T-helper 2 cell treated with Interferon-gamma antibody and Interleukin-4, amounts not matched to agents 5 μg/mL and 100 μg/mL, for 36 hours (primary cell): ENCODE measurements around the gene NT5DC2.

Experiments used
- DNase-seq: peaks from one replicate; pipeline ENCODE4 v3.0.0; 2021; ENCODE audit warnings: low spot score
- H3K27ac Mint-ChIP-seq: one replicate; pipeline ENCODE4 v1.8.0; 2021; ENCODE audit warnings: mild to moderate bottlenecking, mixed read lengths
- H3K27me3 Mint-ChIP-seq: one replicate; pipeline ENCODE4 v1.8.0; 2021; ENCODE audit warnings: low read depth, mixed read lengths
- H3K36me3 Mint-ChIP-seq: one replicate; pipeline ENCODE4 v1.8.0; 2021; ENCODE audit warnings: low read depth, mixed read lengths
- H3K4me1 Mint-ChIP-seq: one replicate; pipeline ENCODE4 v1.8.0; 2021; ENCODE audit warnings: low read depth, mixed read lengths
- H3K4me3 Mint-ChIP-seq: one replicate; pipeline ENCODE4 v1.8.0; 2022; ENCODE audit warnings: mild to moderate bottlenecking, moderate library complexity, mixed read lengths
- H3K9me3 Mint-ChIP-seq: one replicate; pipeline ENCODE4 v1.8.0; 2021; ENCODE audit warnings: mixed read lengths

Gene NT5DC2

DNA sequence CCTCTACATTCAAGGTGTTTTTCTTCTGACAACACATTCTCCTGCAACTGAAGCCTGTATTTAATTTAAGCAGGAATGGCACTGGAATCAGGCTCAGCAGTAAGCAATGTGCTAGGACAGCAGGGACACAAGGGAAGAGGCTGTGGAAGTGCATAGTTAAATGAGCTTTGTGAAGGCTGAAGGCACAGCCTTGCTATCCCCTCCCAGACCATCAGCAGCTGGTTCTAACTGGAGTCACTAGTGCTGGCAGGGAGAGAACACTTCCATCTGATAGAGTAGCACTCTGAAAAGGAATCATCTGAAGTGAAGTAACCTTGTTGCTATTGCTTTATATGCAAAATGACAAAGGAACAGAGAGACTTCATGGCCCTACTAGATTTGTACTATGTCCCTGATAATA is 17.5 kb upstream of the NT5DC2 start:
- H3K4me3 Mint-ChIP-seq: no peak overlapping the region
- no peaks in the 10 kb centered on the region for H3K9me3 Mint-ChIP-seq
- no peaks in the 10 kb centered on the region for H3K27me3 Mint-ChIP-seq
- H3K36me3 Mint-ChIP-seq: peaks cover 37% of the 10 kb centered on the region
- H3K27ac Mint-ChIP-seq: no peak overlapping the region
- peaks cover 12% of the 10 kb centered on the region for H3K4me1 Mint-ChIP-seq
- DNase-seq: no peak

GRCh38 chr3:52547143-52547542 is 13.5 kb upstream of the NT5DC2 start:
- H3K4me1 Mint-ChIP-seq: peaks cover 10% of the 10 kb centered on the region
- H3K27ac Mint-ChIP-seq: no peak overlapping the region
- DNase-seq: no peak
- H3K27me3 Mint-ChIP-seq: no peaks in the 10 kb centered on the region
- H3K4me3 Mint-ChIP-seq: no peak overlapping the region
- peaks cover 23% of the 10 kb centered on the region for H3K36me3 Mint-ChIP-seq
- H3K9me3 Mint-ChIP-seq: no peaks in the 10 kb centered on the region

- Mint-ChIP-seq H3K9me3 (no peaks in the 10 kb centered on the region), H3K27me3 (no peaks in the 10 kb centered on the region), H3K36me3 (peaks cover 24% of the 10 kb centered on the region), H3K4me1 (peaks cover 12% of the 10 kb centered on the region), H3K27ac (no peak overlapping the region), H3K4me3 (no peak overlapping the region)
- DNase-seq: no peak
Observed at GRCh38 chr3:52546111-52546901, 12.6 kb upstream of the NT5DC2 start.

DNA sequence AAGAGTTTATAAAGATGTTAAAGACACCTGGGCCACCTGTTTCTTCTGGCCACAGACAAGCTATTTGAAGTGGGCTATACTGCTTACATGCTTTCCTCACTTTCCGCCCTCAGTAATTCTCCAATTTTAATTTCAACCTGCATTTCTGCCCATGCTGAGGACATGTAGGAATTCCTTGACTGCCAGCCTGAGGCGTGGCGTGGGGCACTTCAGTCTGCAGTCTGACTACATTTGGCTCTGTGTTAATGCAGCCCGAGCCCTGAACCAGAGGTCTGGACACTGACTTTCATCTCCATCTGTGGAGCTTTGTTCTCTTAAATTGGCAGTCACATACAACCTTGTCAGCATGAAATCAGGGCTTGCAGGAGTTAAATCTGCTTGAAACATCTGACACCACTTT is 11.3 kb upstream of the NT5DC2 start:
- peaks cover 16% of the 10 kb centered on the region for H3K4me1 Mint-ChIP-seq
- no peaks in the 10 kb centered on the region for H3K27me3 Mint-ChIP-seq
- peaks cover 23% of the 10 kb centered on the region for H3K36me3 Mint-ChIP-seq
- no peak overlapping the region for H3K27ac Mint-ChIP-seq
- DNase-seq: no peak
- no peaks in the 10 kb centered on the region for H3K9me3 Mint-ChIP-seq
- no peak overlapping the region for H3K4me3 Mint-ChIP-seq

DNA sequence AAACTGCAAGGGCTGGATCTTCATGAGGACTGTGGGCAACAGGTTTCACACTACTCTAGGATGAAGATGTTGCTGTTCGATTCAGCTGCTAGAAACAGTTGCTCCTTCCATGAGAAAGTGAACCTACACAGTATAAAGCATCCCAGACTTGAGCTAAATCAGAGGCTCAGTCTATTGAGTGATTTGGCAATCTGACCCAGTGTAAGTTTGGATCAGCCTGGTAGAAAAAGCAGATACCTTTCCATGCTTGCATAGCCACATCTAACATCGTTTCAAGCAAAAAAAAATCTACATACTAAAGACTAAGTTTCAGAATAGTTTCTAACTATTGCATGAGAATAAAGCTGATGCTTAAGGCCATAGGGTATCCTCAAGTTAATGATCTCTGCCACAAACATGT is 7.4 kb upstream of the NT5DC2 start:
- Mint-ChIP-seq H3K27ac (no peak overlapping the region), H3K36me3 (peaks cover 28% of the 10 kb centered on the region)
- DNase-seq: no peak

DNA sequence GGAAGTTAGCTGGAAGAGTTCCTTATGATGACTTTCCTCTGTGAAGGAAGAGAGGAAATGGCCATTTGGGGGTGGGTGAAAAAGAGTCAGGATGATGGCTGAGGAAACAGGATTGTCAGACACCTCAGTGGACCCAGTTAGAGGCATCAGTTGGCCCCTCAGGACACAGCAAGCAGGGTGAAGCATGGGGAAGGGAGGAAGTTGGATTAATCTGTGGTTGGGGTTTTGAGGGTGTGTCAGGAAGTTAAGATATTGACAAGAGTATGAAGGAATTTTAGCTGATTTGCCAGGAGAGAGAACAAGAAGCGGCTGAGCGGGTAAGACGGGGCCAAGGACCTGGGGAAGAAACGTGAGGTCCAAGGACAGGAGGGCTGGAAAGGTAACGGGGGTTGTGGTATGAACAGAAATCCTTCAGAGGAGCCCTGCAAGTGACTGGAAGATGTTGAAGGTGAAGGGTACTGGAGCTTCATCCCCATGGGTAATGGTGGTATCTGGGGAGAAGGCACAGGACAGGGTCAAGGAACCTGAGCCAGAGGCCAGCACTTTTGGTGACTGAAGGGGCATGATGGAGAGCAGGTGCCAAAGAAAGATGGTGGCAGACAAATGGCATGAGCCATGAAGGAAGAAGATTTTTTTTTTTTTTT is 5.5 kb upstream of the NT5DC2 start:
- peaks cover 27% of the 10 kb centered on the region for H3K36me3 Mint-ChIP-seq
- H3K4me1 Mint-ChIP-seq: peaks cover 39% of the 10 kb centered on the region
- DNase-seq: no peak
- H3K27me3 Mint-ChIP-seq: no peaks in the 10 kb centered on the region
- H3K4me3 Mint-ChIP-seq: peak overlapping the region; percentile 68
- no peaks in the 10 kb centered on the region for H3K9me3 Mint-ChIP-seq
- peak overlapping the region; percentile 56 for H3K27ac Mint-ChIP-seq

More for the DNA sequence above, 7.4 kb upstream of the NT5DC2 start:
- H3K4me1 Mint-ChIP-seq: peaks cover 31% of the 10 kb centered on the region
- no peak overlapping the region for H3K4me3 Mint-ChIP-seq
- H3K9me3 Mint-ChIP-seq: no peaks in the 10 kb centered on the region
- no peaks in the 10 kb centered on the region for H3K27me3 Mint-ChIP-seq

- no peaks in the 10 kb centered on the region for H3K27me3 Mint-ChIP-seq
- peaks cover 37% of the 10 kb centered on the region for H3K4me1 Mint-ChIP-seq
- H3K9me3 Mint-ChIP-seq: no peaks in the 10 kb centered on the region
- peak overlapping the region; percentile 95 for H3K4me3 Mint-ChIP-seq
- H3K36me3 Mint-ChIP-seq: peaks cover 27% of the 10 kb centered on the region
- H3K27ac Mint-ChIP-seq: peak overlapping the region; percentile 96
- no peak for DNase-seq
Observed at GRCh38 chr3:52537726-52538421, 4.2 kb upstream of the NT5DC2 start.

DNA sequence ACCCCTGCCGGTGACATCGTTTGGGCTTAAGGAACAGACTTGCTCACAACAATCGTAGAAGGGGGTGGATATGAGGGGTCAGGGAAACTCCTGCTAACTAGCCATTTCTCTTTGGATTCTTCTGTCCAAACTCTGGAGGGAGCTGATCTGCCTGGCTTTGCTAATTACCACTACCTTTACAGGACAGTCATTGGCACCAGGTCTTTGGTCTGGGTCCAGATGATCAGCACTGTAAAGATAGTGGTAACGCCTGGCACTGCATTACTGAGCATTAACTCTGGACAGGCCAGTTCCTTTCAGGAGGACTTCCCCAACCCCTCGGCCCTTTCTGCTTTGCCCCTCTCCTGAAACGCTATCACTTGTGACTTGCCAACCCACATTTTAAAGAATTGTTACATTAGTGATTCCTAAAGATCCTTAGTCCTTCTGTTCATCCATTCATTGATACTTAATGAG is 3.5 kb upstream of the NT5DC2 start:
- Mint-ChIP-seq H3K4me1 (peaks cover 41% of the 10 kb centered on the region), H3K27ac (peak overlapping the region; percentile 96), H3K9me3 (no peaks in the 10 kb centered on the region), H3K4me3 (peak overlapping the region; percentile 95), H3K36me3 (peaks cover 27% of the 10 kb centered on the region), H3K27me3 (no peaks in the 10 kb centered on the region)
- no peak for DNase-seq

- peak within 1 kb of the TSS; percentile 95 for H3K4me3 Mint-ChIP-seq
- DNase-seq: peak; percentile 99
- H3K36me3 Mint-ChIP-seq: peaks cover 24% of the 10 kb centered on the region
- no peaks in the 10 kb centered on the region for H3K9me3 Mint-ChIP-seq
- peaks cover 41% of the 10 kb centered on the region for H3K4me1 Mint-ChIP-seq
- peak within 1 kb of the TSS; percentile 96 for H3K27ac Mint-ChIP-seq
- no peaks in the 10 kb centered on the region for H3K27me3 Mint-ChIP-seq
Observed at GRCh38 chr3:52536369-52537164, 2.9 kb upstream of the NT5DC2 start, which contains the start of gene UQCC5. Gene UQCC5, plus strand, starts transcription at chr3:52536605. Its CDS starts 151 bp downstream, at chr3:52536756.

DNA sequence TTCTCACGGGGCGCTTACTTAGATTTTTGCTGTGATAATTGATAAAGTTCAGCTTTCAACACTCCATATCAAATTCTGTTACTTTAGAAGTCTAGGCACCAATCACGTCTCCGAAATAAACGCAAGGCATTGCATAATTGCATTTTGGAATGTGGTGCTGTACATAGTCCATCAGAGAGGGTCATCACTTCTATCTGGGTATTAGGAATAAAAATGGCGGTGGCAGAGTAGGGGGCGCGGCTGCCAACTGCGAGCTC is 2.4 kb upstream of the NT5DC2 start:
- Mint-ChIP-seq H3K27ac (peak overlapping the region; percentile 76), H3K4me1 (peaks cover 38% of the 10 kb centered on the region), H3K36me3 (peaks cover 21% of the 10 kb centered on the region), H3K9me3 (no peaks in the 10 kb centered on the region), H3K4me3 (peak overlapping the region; percentile 95), H3K27me3 (no peaks in the 10 kb centered on the region)
- no peak for DNase-seq

DNA sequence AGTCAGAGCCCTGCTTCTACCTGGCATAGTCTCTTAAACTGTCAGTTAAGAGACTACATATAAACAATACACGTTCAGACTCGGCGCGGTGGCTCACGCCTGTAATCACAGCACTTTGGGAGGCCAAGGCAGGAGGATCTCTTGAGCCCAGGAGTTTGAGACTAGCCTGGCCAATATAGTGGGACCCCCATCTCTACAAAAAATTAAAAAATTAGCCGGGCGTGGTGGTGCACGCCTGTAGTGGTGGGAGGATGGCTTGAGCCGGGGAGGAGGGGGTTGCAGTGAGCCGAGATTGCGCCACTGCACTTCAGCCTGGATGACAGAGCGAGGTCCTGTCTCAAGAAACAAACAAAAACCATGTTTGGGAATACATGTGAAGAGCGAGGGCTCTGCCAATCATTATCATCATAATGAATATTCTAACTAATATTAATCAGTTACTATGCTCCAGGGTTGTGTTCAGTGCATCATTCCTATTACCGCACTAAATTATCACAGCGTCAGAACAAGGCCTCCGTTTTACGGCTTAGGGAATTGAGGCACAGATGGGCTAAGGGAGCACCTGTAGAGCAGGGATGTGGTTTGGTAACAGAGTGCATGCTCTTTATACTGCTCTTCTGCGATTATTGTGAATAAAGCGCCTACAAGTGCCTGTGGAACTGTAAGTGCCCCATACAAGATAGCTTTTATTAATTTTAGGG is 1.9 kb upstream of the NT5DC2 start:
- no peak for DNase-seq
- Mint-ChIP-seq H3K4me1 (peaks cover 37% of the 10 kb centered on the region), H3K27ac (peak overlapping the region; percentile 76), H3K9me3 (no peaks in the 10 kb centered on the region), H3K27me3 (no peaks in the 10 kb centered on the region), H3K36me3 (peaks cover 20% of the 10 kb centered on the region), H3K4me3 (peak overlapping the region; percentile 95)

DNA sequence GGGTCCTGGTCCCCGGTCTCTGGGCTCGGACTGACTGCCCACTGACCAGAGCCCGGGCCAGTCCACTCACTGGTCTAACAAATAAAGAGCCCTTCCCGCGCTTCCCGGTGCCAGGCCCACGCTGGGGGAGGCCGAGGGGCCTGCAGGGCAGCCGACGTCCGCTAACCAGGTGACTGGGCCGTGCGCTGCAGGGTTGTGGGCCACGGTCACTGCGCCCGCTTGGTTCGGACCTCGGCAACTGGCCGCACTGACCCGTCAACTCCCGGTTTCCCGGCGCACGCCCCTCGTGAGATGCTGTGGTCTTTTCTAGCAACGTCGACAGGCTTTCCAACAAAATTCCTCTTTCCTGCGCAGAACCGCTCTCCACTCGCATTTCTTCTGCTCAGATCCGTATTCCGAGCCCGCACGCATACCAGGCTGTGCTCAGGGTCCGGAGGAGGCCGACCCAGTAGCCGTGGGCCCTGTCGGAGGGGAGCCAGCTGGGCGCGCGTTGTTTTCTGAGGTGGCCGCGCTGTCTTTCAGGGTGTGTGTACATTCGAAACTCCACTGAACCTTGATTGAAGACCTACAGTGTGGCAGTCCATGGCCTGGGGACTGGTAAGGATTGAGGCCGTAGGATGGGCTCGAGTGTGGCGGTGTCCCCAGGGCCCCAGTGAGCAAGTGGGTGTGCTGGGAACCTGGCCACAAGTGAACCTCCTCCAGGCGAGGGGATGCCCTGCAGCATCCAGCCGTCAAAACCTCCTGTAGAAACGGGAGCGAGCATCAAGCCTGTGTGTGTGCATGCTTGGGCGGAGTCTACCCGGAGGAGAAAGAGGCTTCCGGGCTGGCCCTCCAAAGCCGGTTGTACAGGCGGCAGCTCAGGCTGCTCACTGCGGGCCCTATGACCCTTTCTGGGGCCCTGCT is 875 bp upstream of the NT5DC2 start:
- Mint-ChIP-seq H3K27ac (peak overlapping the region; percentile 72), H3K4me3 (peak overlapping the region; percentile 88), H3K36me3 (peaks cover 19% of the 10 kb centered on the region), H3K9me3 (no peaks in the 10 kb centered on the region), H3K27me3 (no peaks in the 10 kb centered on the region), H3K4me1 (peaks cover 34% of the 10 kb centered on the region)
- DNase-seq: no peak
